Measurements from ENCODE around the gene NXPH4.
A peak's percentile ranks its signal among the peaks of the same experiment; 100 is the strongest.

NXPH4 gene

DNA sequence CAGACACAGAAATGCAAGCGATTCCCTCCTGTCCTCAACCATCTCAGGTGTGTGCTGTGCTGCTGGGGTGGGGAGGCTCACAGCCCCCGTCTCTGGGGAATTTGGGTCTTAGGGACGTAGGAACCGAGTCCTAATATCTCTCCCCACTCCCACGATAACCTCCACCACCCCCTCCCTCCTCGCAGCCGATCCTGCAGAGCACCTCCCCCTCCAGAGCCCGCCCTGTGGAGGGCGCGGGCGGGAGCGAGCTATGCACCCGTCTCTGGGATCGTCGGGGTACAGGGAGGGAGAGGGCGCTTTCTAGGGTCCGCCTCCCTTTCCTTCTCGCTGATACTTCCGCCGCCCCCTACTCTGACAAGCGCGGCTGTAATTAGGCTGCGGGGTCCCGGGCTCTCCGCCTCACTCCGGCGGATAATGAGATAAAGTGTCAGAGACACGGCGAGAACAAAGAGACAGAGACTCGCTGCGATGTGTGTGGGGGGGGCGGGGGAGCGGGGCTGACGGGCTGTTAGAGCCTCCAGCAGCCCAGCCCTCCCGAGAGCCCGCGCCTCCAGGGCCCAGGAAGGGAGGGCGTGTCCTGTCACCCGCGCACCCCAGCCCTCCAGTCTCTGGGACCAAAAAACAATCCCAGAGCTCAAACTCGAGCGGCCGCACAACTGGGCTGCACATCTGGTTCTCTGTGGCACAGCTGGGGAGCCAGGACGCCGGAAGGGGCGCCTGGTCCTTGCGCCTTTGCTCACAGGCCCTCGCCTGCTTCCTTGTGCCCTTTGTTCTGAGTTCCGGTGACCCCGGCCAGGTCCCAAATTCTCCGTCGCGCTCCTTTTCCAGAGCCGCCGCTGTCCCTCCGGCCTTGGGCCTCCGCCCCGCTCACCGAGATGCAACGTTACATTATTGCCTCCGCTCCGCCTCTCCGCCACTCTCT, 21.6 kb downstream of the NXPH4 start:
- H3K4me3 ChIP-seq (ENCODE audit: low read depth, low read length) = peak overlapping the region; percentile 63
- no peak for DNase-seq (ENCODE audit: low read depth)

DNA sequence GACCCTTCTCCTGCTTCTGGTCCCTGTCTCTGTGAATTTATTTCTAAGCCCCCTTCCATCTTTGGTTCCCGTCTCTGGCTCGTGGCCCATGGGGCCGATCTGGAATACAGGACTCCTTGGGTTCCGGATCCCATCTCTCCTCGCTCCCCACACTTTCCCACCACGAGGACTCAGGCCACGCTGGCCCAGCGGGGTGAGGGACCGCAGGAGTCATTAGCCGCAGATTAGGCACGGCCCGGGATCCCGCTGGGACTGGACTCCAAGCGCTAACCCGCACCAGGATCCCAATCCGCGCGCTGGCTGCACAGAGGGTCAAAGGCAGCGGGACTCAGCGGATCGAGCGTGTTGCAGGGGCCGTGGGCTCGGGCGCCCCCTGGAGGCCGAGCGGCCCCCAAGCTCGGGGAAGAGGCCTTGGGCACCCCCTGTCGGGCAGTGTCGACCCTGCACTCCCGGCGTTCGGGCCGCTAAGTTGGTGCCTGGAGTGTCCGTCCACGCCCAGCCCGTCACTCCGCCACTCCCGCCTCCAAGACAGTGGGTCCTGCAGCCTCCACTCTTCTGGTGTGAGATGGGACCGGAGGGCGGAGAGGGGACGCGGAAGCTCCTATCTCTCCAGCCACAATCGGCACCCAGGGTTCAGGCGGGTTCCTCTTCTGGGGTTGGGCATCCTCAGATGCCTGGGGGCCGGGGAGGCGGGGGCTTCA, 22.4 kb downstream of the NXPH4 start:
- peak; percentile 51 for DNase-seq (ENCODE audit: low read depth)
- H3K4me3 ChIP-seq (ENCODE audit: low read depth, low read length) = peak overlapping the region; percentile 63

DNA sequence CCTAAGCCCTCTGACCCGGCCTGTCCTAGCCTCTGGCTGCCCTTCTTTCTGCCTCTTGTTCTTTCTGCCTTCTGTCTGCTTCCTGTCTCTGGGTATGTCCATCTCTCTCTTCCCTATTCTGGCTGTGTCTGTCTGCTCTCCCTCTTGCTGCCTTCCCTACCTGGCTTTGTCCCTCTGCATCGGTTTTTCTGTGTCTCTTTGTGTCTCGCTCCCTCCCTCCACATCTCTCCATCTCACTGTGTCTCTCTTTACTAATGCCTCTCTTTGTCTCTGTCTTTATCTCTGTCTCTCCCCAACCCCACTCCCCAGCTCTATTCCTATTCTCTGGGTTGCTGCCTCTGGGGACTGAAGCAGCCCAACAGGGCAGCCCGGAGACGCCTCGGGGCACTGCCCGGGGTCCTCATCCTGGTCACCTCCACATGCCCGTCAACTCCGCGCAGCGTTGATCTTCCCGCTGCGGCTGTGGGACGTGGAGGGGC, 23.0 kb downstream of the NXPH4 start:
- no peak for DNase-seq (ENCODE audit: low read depth)
- peak overlapping the region; percentile 63 for H3K4me3 ChIP-seq (ENCODE audit: low read depth, low read length)

DNA sequence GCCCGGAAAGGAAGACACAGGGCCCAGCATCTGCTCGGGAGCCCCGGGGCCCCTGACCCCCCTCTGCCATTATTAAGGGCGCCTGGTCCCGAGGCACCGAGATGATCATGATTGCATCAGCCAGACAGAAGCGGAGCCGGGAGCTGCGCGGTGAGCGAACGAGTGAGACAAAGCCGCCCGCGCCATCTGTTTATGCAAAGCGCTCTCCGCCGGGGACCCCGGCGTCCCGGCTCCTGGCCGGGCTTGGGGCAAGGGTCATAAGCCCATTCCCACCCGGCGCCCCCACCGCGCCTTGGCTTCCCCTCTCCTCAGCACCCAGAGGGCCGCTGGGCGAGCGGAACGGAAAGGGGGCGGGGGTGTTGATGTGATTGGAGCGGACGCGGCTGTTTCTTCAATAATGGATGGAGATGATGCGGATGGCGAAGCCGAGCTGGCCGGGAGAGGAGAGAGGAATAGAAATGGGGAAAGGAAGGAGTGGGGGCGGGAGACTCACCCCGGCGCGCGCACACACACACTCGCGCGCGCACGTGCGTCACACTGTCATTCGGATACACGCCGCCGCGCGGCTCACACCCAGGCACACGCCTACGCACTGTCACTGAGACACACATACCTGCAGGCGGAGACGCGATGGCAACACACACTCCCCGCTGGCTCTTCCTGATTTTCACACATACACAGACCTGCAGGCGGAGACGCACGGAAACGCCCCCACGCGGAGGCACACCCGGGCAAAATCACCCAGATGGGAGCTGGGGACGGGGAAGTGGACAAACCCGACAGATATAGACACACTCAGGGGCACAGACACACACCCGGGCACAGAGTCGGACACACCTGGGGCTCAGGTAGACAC, 23.7 kb downstream of the NXPH4 start:
- peak overlapping the region; percentile 63 for H3K4me3 ChIP-seq (ENCODE audit: low read depth, low read length)
- DNase-seq (ENCODE audit: low read depth) = no peak

DNA sequence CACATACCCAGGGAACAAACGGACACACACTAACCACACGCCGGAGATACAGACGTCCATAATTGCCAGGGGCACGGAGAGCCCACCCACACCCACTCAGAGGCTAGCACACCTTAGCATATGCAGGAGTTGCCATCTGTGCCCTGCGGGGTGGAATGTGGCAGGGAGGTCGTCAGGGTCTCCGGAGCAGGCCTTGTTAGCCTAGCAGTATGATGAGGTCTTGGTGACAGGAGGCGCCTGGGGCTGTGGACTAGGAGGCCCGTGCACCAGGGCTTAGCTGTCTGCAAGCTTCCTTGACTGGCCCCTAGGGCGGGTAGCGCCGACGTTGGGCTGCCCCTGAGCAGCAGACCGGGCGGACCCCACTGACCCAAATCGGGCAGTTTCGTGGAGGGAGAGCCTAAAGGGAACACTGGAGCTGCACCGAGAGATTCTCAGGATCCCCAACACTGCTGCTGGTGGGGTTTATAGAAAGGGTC, 24.4 kb downstream of the NXPH4 start:
- no peak for DNase-seq (ENCODE audit: low read depth)
- peak overlapping the region; percentile 63 for H3K4me3 ChIP-seq (ENCODE audit: low read depth, low read length)

DNA sequence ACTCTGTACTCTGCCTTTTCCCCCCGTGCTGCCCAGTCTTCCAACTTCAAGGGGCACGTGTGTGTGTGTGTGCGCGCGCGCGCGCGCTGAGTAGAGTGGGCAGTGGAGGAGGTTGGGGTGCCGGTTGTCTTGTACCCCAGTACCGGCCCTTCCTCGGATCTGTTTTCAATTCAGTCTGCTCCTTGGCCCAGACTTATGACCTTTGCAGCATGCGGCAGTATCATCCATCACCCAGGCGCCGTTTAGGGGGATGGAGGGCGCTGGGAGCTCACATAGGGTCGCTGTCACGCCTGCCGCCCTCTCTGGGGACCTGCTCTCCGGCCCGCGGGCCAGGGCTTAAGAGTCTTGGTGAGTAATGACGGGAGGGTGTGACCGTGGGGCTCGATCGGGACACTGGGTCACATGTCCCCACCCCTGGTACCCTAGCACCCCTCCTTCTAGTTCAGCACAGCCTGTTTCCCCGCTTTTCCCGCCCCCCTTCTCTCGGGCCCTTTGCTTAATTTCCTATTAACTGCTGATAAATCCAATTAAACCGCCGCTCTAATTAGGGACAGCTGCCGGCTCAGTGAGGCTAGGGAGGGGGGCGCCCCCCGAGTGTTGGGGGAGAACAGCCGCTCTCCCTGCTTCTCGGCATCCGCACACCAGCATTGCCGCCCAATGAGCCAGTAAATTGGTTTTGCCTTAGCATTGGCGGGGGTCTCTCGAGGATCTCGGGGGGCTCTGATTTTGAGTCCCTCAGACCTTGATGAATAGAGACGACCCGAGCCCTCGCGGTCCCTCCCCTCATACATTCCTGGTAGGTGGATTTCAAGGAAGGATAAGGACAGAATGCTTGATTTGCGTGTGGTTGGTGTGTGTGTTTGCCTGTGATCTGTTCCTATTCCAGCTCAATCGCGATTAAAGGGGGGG, 25.1 kb downstream of the NXPH4 start:
- peak overlapping the region; percentile 63 for H3K4me3 ChIP-seq (ENCODE audit: low read depth, low read length)
- no peak for DNase-seq (ENCODE audit: low read depth)

DNA sequence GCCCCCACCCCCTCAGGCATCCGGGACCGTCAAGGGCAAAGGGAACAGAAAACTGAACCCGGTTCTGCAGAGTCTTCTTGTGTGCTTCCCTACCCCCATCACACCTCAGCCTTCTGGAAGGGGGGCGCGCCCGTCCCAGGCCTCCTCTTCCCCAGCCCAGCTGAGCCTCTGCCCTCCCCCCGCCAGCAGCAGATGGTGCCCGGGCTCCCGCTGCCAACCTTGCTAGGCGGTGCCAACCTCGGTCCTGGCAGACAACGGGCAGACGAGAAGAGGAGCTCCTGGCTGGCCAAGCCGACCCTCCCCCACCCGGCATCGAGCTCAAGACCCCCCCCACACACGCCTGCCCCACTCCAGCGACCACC, 25.7 kb downstream of the NXPH4 start:
- no peak for DNase-seq (ENCODE audit: low read depth)
- H3K4me3 ChIP-seq (ENCODE audit: low read depth, low read length) = no peak overlapping the region

DNA sequence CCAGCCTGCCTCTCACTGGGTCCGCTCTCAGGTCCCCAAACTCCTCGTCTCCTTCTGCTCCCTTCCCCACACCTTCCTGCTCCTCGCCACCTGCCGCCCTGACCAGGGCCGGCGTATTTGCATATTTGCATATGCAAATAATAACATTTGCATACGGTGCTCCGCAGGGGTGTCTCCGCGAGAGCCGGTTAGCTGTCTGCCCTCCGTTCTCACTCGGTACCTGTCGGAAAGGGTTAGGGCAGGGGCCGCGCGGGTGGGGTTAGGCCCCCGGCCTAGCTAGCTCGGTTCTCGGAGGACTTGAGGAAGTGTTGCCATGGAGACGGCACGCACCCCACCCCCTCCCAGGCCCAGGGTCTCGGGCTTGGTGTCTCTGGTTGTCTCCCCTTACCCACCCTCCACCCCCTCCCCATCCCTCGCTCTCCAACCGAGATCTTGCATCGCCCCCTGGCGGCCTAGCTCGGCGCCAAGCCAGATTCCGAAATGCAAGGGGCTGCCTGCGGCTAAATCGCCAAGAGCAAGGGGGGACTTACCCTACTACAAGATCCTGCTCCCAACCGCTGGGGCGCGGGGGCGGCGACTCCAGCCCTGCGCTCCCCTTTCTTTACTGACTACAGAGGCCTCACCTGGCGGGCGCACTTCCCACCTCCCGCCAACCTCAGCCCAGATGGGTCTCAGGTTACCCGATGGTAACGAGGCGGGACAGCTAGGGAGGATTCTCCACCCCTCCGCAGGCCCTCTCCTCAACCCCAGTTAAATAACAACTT, 26.3 kb downstream of the NXPH4 start:
- no peak for DNase-seq (ENCODE audit: low read depth)
- H3K4me3 ChIP-seq (ENCODE audit: low read depth, low read length) = peak overlapping the region; percentile 43

DNA sequence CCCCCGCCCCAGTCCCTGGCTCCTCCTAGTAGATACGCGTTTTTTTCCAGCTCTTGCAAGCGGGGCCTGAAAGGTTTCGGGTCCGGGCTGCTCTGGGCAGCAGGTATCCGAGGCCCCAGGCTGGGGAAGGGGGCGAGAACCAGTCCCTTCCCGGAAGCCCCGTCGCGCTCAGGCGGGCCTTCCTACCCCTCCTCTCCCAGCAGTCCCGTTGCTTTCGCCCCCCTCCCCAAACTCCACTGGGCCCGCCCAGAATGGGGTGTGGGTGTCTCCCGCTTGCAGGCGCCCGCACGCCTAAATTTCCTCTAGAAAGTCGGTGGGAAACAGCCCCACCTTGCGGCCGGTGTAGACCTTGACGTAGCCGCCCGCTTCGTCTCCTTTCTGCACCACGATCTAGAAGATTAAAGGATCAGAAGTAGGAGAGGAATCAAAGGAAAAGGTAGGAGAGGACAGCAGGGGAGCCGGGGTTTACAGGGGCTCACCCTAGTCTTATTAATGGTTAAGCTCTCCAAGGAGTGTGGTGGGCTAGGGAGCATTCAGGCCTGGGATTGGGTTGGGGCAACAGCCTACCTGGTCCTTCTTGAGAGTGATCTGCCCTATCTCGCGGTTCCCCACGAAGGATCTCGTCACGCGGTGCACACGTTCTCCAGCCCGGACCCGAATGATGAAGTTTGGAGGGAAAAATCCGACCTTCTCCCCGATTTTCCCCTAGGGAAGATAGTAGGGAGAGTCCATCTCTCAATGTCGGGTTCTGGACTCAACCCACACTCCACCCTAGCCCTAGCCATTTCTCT, 27.1 kb downstream of the NXPH4 start:
- H3K4me3 ChIP-seq (ENCODE audit: low read depth, low read length) = peak overlapping the region; percentile 43
- DNase-seq (ENCODE audit: low read depth) = no peak

DNA sequence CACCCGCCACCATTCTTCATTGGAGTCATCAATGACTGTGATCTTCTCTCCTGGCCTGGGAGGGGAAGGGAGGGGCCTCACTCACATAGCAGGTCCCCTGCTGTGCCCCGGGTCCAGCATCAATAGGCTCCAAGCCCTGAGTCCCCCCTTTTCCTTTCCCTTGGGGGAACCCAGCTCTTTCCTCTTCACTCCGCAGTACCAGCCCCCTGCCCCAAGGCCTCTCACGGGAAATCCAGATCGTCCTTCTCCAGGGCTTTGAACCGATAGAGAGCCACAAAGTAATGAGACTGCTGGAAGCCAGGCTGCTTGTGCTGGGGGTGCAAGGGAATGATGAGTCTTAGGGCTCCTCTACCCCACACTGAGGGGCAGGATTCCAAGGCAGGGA, 27.7 kb downstream of the NXPH4 start:
- H3K4me3 ChIP-seq (ENCODE audit: low read depth, low read length) = no peak overlapping the region
- no peak for DNase-seq (ENCODE audit: low read depth)

DNA sequence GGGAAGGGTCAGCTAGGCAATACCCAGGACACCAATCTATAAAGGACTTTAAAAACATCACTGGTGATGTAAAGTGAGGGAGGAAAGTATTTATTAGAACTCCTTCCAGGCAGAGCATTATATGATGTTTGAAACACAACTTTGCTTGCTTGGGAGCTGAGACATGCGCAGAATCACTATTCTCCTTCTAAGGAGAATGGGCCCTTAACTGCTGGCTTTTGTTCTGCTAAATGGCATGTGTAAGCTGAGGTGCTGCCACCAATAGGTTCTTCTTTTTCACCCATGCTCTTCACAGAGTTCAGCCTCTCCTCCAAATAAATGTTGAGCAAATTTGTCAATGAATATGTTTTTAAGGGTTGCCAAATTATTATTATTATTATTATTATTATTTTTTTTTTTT, 30.4 kb downstream of the NXPH4 start:
- no peak overlapping the region for H3K4me3 ChIP-seq (ENCODE audit: low read depth, low read length)
- no peak for DNase-seq (ENCODE audit: low read depth)

DNA sequence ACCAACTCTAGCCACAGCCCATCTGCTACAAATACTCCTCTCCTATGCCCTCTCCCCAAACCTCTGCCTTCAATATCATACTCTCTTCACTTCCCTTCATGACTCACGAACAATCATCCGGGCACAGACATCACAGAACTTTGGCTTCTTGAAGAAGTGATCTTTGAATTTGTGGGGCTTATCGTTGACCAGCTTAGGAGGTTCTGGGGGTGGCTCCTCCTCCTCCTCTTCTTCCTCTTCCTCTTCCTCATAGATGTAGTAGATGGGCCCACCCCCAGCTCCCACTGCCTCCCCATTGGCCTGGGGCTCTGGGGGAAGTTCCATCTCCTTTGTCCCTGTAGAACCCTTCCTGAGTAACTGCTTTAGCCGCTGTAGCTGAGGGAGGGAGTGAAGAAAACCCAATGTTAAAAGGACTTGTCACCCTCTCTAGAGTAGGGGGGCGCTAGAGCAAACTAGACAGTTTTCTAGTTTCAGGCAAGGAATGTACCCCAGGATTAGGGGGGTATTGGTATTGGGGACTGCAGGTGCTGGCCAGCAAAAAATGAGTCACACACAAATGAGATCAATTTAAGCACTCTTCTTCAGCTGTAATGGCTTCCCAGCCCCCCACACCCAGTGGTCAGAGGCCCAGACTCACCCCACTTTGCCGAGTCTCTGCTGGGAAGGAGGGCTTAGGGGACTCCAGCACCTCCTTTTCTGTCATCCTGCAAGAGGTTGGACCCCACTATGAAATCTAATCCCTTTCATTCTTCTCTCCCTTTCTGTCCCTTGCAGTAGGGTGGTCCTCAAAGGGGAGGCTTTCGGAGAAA, 32.5 kb downstream of the NXPH4 start:
- DNase-seq (ENCODE audit: low read depth) = no peak
- peak overlapping the region; percentile 7 for H3K4me3 ChIP-seq (ENCODE audit: low read depth, low read length)

DNA sequence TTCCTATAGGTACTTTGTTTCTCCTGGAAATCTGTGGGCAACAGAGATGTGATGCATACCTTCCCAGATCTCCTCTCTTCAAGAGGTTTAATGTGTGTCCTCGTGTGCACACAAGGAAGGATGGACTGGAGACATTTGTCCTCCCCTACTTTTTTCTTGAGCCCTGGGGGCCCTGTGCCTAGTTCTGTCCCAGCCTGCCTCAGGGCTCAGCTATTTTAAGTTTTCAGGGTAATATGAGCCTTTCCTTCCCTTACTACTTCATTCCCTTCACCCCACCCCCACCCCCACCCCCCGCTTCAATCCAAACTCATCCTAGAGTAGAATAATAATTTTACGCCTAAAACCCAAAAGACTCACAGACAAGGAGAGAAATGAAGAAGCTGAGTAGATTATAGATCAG, 33.9 kb downstream of the NXPH4 start:
- peak overlapping the region; percentile 41 for H3K4me3 ChIP-seq (ENCODE audit: low read depth, low read length)
- no peak for DNase-seq (ENCODE audit: low read depth)

DNA sequence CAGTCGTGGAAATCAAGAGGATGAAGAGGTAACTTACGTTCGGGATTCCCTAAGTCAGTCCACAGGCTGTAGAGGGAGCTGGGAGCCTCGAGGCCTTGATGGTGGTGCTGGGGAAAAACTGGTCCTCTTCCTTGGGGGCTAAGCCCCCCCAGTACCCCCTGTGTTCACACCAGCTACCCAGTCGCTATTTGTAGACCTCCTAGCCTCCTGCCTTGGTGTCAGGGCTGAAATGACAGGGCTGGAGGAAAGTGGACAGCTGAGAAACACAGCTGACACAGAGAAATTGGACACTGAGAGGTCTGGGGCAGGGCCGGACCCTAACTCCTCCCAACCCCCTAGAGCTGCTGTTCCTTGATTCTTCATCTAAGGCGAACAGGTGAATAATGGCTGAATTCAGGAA, 34.4 kb downstream of the NXPH4 start, which contains the start of gene STAC3:
Gene STAC3, minus strand, starts transcription at position 232 of the 400 bp plus-strand sequence. CDS start 1,551 bp downstream, outside the sequence.
- no peak for DNase-seq (ENCODE audit: low read depth)
- peak within 1 kb of the TSS; percentile 41 for H3K4me3 ChIP-seq (ENCODE audit: low read depth, low read length)

DNA sequence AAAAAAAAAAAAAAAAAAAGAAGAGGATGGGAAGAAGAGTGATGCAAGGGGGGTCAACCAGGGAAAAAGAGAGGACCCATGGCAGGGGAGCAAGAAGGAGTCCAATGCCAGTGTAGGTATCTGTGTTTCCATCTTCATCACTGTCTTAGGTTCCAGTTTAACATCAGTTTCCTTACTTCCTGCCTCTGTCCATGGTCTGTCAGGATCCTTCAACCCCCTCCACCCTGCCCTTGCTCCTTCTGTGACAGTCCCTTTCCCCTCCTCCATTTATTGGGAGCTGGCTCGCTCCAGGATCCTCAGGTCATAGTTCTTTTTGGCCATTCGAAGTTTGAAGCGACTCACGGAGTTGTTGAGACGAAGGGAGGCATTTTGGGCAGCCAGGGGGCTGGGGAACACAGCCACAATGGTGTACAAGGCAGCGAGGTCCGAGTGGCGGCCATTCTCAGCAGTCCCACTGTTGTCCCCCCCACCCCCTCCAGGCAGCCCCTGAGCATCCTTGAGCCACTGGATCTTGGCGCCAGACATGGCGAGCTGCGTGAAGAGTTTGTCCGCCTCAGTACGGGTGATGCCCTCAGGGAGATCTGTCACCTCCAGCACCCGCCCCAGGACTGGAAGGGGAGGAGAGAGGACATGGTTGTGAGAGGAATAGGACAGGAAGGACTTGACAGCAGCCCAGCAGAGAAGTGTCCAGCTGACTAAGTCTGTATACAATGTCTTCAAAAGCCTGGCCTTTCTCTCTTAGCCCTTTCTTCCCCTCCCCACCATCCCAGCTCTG, 38.1 kb downstream of the NXPH4 start:
- no peak overlapping the region for H3K4me3 ChIP-seq (ENCODE audit: low read depth, low read length)
- DNase-seq (ENCODE audit: low read depth) = no peak

DNA sequence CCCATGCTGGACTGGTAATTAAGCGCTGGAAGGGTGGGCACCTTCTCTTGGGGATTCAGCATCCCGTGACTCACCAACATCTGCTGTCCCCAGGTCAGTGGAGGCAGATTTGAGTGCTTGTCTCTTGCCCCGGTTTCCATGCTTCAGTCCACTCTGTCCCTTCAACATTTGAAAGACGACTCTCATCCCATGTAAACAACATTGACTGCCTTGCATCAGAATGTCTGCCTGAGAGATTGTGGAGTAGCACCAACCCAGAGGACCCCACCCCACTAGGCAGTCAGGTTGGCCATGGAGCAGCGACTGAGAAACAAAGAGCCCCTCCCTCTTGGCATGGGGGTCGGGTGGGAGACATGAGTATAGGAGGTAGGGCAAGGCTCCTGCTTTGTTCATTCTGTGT, 39.3 kb downstream of the NXPH4 start:
- DNase-seq (ENCODE audit: low read depth) = no peak
- H3K4me3 ChIP-seq (ENCODE audit: low read depth, low read length) = no peak overlapping the region

Measured in skeletal muscle cell (primary cell).